Effector memory CD8-positive, alpha-beta T cell (primary cell): ENCODE results near the gene SMARCE1.

Source experiments
- ATAC-seq: fragments of 150-1000 bp; cut with Tn5 transposase; replicated peaks from 2 replicates; pipeline ENCODE4 v1.10.0; 2021; ENCODE audit warnings: mild to moderate bottlenecking, moderate library complexity
- DNase-seq, 3 experiments: peaks; one replicate each; pipeline ENCODE4 v3.0.0; 2021
- H3K27ac Mint-ChIP-seq, 2 donors: one replicate each; pipeline ENCODE4 v1.8.0; 2022; ENCODE audit warnings: mild to moderate bottlenecking in 2 of 2, mixed read lengths in 2 of 2, moderate library complexity in 2 of 2
- H3K27me3 Mint-ChIP-seq, 2 donors: one replicate each; pipeline ENCODE4 v1.8.0; 2022; ENCODE audit warnings: mixed read lengths in 2 of 2
- H3K36me3 Mint-ChIP-seq: one replicate; pipeline ENCODE4 v1.8.0; 2022; ENCODE audit warnings: mild to moderate bottlenecking, moderate library complexity, mixed read lengths; ENCODE audit not compliant: insufficient read depth
- H3K4me1 Mint-ChIP-seq, 2 donors: one replicate each; pipeline ENCODE4 v1.8.0; 2022; ENCODE audit warnings: low read depth in 2 of 2, mixed read lengths in 2 of 2
- H3K4me3 Mint-ChIP-seq, 2 donors: one replicate each; pipeline ENCODE4 v1.8.0; 2022; ENCODE audit warnings: mild to moderate bottlenecking in 2 of 2, mixed read lengths in 2 of 2, moderate library complexity in 2 of 2
- H3K9me3 Mint-ChIP-seq, 2 donors: one replicate each; pipeline ENCODE4 v1.8.0; 2022; ENCODE audit warnings: mixed read lengths in 2 of 2

SMARCE1 gene

DNA sequence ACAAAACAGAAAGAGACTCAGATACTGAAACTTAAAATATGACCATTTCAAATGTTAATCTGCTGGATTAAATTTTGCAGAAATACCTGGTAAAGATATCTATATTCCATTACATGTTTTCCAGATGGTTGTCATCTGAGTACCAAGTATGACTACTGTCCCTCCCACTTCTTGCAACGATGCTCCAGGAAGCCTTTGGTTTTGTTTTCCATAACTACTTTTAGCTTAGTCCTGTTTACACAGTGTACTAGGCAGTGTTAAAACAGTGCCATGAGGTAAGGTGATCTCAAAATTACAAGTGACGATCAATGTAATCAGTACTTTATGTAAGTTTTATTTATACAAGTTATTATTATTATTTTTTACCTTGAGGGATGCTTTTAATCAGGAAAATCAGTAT lies 17.8 kb downstream of the SMARCE1 start:
- Mint-ChIP-seq H3K9me3 (no peaks in the 10 kb centered on the region), H3K4me1 (peaks cover 0 to 8% of the 10 kb centered on the region in 2 donors), H3K36me3 (peaks cover 69% of the 10 kb centered on the region), H3K27me3 (no peaks in the 10 kb centered on the region), H3K4me3 (no peak overlapping the region), H3K27ac (no peak overlapping the region)
- ATAC-seq (no peak), DNase-seq (no peak)

DNA sequence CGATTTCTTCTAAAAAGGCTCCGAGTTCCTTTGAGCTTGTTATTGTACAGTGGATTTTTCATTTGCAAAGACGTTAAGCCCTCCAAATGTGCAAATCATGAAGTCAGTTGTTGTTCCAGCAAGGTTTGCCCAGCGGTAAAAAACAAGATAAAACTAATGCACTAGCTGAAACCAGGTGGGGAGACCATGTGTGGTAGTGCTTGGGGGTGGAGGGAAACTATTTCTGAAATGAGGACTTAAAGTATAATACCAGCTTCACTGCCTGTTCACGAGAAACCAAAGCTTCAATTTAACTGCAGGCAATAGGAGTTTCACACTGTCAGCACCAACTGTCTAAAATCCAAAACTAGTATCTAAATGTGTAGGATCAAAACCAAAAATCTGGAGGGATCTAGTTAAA lies 22.3 kb downstream of the SMARCE1 start:
- Mint-ChIP-seq H3K27me3 (no peaks in the 10 kb centered on the region), H3K27ac (no peak overlapping the region), H3K9me3 (no peaks in the 10 kb centered on the region), H3K4me1 (peaks cover 13 to 16% of the 10 kb centered on the region in 2 donors), H3K4me3 (no peak overlapping the region), H3K36me3 (peaks cover 28% of the 10 kb centered on the region)
- DNase-seq (no peak), ATAC-seq (no peak)

DNA sequence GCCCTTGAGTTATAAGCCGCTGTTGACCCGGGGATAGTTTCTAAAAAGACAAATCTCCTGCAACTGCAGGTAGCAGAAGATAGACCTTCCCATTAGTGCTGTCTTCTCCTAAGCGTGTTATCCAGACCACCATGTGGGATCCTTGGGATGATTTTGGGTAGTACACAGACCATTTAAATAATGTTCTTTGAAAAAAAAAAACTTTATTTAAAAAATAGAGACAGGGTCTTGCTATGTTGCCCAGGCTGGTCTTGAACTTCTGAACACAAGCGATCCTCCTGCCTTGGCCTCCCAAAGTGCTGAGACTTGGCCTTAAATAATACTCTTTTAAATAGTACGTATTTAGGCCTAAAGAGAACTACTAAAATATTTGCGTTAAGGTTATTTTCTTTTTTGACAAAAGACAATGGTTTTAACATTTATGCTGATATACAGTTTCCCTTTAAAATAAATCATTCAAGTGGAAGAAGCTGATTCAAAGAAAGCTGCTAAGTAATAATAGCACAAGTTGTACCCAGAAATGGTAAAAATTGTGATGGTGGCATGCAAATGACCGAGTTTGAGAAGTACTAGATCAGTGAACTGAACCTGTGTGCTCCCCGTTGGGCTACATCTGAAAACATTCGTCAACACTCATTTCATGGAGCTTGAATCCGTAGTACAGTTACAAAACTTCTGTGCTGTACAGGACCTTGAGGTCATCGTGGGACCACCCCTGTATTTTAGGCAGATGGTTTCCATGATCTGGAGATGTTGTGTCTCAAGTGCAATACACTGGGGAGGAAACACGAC lies 24.0 kb downstream of the SMARCE1 start:
- H3K4me1 Mint-ChIP-seq = peaks cover 20 to 23% of the 10 kb centered on the region in 2 donors
- no peaks in the 10 kb centered on the region for H3K9me3 Mint-ChIP-seq
- H3K4me3 Mint-ChIP-seq = no peak overlapping the region
- no peaks in the 10 kb centered on the region for H3K27me3 Mint-ChIP-seq
- H3K36me3 Mint-ChIP-seq = peaks cover 11% of the 10 kb centered on the region
- no peak overlapping the region for H3K27ac Mint-ChIP-seq
- ATAC-seq (no peak), DNase-seq (no peak)

DNA sequence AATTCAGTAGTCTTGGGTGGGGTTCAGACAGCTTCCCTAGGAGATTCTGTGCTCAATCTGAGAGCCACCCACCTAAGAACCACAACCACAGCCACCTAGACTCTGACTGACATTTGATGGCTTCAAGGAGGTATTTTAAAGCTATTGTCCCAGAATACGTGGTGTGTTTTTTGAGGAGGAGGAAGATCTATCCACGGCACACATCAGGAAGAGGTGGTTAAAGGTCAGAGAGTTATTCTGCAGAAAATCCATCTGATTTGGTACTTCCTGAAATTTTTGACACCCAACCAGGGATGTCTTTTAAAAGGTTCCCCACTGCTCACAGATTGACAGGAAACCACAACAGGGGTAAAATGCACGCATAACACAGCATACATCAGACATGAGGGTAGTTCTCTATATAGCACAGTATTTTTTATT lies 25.1 kb downstream of the SMARCE1 start:
- H3K4me3 Mint-ChIP-seq = peak overlapping the region; percentile 51 to 58
- H3K36me3 Mint-ChIP-seq = peaks cover 3% of the 10 kb centered on the region
- peak in 1 of 3 experiments; percentile 33 for DNase-seq
- H3K4me1 Mint-ChIP-seq = peaks cover 20 to 23% of the 10 kb centered on the region in 2 donors
- no peaks in the 10 kb centered on the region for H3K27me3 Mint-ChIP-seq
- ATAC-seq = peak; percentile 80
- H3K27ac Mint-ChIP-seq = peak overlapping the region; percentile 39 to 44
- no peaks in the 10 kb centered on the region for H3K9me3 Mint-ChIP-seq

DNA sequence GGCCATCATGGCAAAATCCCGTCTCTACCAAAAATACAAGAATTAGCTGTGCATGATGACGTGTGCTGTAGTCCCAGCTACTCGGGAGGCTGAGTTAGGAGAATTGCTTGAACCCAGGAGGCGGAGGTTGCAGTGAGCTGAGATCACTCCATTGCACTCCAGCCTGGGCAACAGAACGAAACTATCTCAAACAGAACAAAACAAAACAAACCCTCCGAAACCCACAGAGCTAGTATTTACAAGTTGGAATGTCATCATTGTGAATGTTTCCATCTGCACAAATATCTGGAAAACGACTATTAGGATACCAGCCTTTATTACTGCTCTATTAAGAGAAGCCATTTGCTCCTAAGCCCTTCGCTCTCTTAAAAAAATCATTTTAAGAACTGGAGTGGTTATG lies 26.0 kb downstream of the SMARCE1 start:
- no peak overlapping the region for H3K4me3 Mint-ChIP-seq
- DNase-seq (no peak), ATAC-seq (no peak)
- H3K4me1 Mint-ChIP-seq = peaks cover 20 to 23% of the 10 kb centered on the region in 2 donors
- H3K27ac Mint-ChIP-seq = peak overlapping the region in 1 of 2 donors; percentile 44
- peaks cover 3% of the 10 kb centered on the region for H3K36me3 Mint-ChIP-seq
- no peaks in the 10 kb centered on the region for H3K27me3 Mint-ChIP-seq
- H3K9me3 Mint-ChIP-seq = no peaks in the 10 kb centered on the region

DNA sequence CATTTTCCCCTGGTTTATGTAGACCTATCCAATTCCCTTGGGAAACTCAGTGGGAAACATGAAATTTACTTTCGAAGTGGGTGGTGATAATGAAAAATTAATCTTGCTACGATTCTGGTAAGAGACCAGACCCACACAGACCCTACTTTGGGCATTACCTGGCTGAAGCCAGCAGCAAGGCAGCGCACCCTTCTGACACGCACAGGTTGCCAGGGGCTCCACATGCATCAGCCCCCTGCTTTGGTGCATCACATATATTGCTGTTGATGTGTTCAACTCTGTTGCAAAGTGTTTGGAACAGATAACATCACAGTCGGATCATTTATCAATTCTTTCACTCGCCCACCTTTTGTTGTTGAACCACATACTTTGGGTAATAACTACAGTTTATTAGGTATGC lies 26.6 kb downstream of the SMARCE1 start:
- Mint-ChIP-seq H3K27me3 (no peaks in the 10 kb centered on the region), H3K9me3 (no peaks in the 10 kb centered on the region), H3K4me1 (peaks cover 20 to 23% of the 10 kb centered on the region in 2 donors), H3K27ac (no peak overlapping the region), H3K36me3 (peaks cover 3% of the 10 kb centered on the region), H3K4me3 (peak overlapping the region in 1 of 2 donors; percentile 31)
- DNase-seq (no peak), ATAC-seq (no peak)

DNA sequence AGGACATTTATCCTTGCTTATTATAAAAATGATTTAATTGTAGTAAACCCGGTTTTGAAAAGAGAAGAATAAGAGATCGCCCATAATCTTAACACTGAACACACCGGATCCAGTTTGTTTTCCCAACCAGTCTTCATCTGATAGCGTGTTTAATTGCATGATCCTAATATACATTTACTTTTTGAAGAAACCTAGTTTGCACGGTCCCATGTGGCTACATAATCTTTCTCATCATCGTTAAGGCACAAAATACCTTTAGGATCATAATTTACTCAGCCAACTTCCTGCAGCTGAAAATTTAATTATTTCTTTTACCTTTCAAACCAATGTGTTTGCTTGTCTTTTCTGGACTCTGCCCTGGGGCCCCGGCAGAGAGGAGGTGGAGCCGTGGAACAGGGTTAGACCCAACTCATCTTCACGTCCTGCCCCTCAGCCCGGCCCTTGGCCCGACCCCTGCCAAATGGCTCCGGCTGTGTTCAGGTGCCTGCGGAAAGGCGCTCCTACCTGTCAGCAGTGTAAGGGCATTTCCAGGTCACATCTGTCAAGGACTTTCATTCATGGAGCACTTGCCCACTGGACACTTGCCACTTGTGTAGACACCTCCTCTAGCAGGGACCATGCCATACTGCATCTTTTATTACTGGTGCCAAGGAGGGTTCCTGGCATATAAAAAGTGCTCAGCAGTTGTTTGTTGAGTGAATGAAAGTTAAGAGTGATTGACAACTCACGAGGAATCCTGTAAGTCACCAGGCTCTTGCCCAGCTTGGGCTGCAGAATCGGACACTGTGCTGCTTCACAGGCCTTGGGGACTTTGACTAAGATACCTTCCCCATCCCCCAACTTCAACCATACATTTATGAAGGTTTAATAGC lies 28.6 kb downstream of the SMARCE1 start:
- no peak for DNase-seq
- Mint-ChIP-seq H3K27ac (no peak overlapping the region), H3K4me3 (peak overlapping the region; percentile 76), H3K9me3 (no peaks in the 10 kb centered on the region), H3K4me1 (peaks cover 26 to 31% of the 10 kb centered on the region in 2 donors), H3K36me3 (peaks cover 3% of the 10 kb centered on the region), H3K27me3 (no peaks in the 10 kb centered on the region)
- no peak for ATAC-seq

DNA sequence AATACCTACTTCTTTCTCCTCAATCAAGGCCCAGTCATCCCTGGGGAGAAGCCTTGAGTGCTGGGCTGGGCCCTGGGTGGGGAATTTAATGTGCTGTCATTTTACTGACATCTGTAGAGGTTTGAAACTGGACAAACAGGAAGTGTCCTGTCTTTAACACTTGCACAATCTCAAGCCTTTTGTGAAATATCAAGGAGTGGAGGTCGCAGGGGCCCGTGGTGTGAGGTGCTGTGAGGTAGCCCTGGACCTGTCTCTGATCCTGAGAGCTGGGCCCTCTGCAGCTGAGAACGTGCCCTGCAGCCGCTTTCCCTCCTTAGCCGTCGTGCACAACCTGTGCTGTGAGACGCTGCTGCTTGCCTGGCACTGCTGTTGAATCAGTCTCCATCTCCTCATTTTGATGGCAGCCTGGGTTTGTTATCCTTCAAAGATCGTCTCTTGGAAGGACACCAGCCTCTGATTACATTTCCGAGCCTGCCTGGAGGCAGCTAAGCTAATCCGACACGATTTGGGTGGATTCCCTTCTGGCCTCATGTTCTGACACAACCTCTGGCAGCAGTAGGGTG lies 29.9 kb downstream of the SMARCE1 start:
- no peak overlapping the region for H3K27ac Mint-ChIP-seq
- ATAC-seq = no peak
- no peak for DNase-seq
- H3K4me1 Mint-ChIP-seq = peaks cover 27 to 31% of the 10 kb centered on the region in 2 donors
- H3K9me3 Mint-ChIP-seq = no peaks in the 10 kb centered on the region
- H3K4me3 Mint-ChIP-seq = no peak overlapping the region
- peaks cover 10% of the 10 kb centered on the region for H3K36me3 Mint-ChIP-seq
- no peaks in the 10 kb centered on the region for H3K27me3 Mint-ChIP-seq

DNA sequence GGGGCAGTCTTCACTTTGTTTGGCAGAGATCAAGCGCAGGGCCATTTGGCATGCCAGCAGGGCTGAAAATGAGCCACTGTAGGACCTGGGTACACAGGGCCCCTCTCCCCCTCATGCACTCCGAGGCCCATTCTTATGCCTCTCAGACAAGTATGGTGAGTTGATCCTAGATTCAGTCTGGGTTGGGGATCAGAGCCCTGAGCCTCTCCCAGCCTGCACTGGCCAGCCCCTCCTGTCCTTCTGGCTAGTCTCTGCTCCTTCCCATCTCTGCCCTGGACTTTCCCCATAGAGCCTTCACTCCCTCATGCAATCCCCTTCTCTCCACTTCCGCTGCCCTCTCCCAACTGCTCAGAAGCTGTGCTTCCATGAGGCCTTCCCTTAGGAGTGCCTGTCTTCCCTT lies 31.0 kb downstream of the SMARCE1 start:
- no peak overlapping the region for H3K4me3 Mint-ChIP-seq
- peak overlapping the region in 1 of 2 donors; percentile 29 for H3K27ac Mint-ChIP-seq
- no peaks in the 10 kb centered on the region for H3K9me3 Mint-ChIP-seq
- ATAC-seq (no peak), DNase-seq (no peak)
- peaks cover 13% of the 10 kb centered on the region for H3K36me3 Mint-ChIP-seq
- no peaks in the 10 kb centered on the region for H3K27me3 Mint-ChIP-seq
- peaks cover 22 to 29% of the 10 kb centered on the region in 2 donors for H3K4me1 Mint-ChIP-seq

DNA sequence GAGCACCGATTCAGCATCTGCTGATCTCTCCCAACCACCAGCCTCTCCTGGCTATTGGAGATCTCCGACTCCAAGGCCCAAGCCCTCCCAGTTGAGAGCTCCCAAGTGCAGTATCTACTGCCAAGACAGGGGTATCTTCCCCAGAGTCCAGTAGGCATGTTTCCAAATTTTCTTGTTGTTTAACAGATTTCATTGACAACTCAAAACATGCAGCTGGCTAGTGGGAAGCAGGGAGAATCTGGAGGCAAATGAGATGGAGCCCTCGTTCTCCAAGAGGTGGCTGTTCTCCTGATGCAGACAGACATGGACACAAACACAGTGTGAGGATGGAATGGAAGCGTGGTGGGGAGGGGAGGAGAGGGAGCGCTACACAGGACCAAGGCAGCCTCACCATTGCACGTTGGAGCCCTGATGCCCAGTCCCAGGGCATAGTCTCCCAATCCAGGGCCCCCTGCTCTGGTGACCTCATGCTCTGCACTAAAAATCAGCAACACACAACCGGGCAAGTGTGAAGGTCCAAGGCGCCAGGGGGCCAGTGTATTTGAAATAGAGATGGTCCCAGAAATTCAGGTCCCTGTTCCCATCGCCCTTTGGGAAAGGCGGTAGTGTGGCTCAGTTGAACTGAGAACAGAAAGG lies 31.7 kb downstream of the SMARCE1 start:
- Mint-ChIP-seq H3K9me3 (no peaks in the 10 kb centered on the region), H3K4me3 (peak overlapping the region in 1 of 2 donors; percentile 10), H3K27me3 (no peaks in the 10 kb centered on the region), H3K4me1 (peaks cover 22 to 35% of the 10 kb centered on the region in 2 donors), H3K36me3 (peaks cover 12% of the 10 kb centered on the region), H3K27ac (peak overlapping the region in 1 of 2 donors; percentile 77)
- no peak for ATAC-seq
- no peak for DNase-seq

DNA sequence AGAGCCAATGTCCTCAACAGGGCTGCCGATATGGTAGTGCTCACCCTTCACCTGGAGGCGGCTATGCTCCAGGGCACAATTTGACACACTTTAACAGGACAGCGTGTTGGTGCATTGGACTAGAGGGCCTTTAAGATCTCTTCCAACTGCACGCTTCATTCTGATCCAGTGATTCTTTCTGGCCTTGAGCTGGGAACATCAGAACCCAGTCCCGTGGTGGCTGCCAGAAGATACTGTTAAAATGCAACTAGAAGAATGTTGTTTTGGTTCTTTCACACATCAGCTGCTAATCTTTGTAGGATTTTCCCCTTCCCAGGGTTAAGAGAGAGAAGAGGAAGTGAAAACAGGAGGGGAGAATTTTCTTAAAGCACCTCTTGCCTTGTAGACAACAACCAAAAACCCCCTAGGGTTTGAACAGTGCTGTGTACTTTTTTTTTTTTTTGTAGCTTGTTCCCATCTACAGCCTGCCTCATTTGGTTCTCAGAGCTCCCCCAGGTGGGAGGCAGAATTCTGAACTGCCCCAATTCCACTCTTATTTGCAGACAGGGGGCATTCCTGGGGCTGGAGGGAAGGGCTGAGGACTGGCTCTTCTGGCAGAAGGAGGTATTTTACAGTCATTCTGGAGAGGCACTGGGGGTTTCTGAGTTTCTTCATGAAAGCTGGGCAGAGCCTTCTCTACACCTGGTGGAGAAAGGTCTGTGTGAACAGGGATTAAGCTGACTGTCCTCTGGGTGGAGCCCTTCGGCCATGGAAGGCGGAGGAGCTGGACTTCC lies 32.4 kb downstream of the SMARCE1 start:
- Mint-ChIP-seq H3K36me3 (peaks cover 10% of the 10 kb centered on the region), H3K9me3 (no peaks in the 10 kb centered on the region), H3K27ac (peak overlapping the region; percentile 53 to 77), H3K4me1 (peaks cover 20 to 37% of the 10 kb centered on the region in 2 donors), H3K4me3 (peak overlapping the region in 1 of 2 donors; percentile 10), H3K27me3 (no peaks in the 10 kb centered on the region)
- ATAC-seq (peak; percentile 12), DNase-seq (no peak)

DNA sequence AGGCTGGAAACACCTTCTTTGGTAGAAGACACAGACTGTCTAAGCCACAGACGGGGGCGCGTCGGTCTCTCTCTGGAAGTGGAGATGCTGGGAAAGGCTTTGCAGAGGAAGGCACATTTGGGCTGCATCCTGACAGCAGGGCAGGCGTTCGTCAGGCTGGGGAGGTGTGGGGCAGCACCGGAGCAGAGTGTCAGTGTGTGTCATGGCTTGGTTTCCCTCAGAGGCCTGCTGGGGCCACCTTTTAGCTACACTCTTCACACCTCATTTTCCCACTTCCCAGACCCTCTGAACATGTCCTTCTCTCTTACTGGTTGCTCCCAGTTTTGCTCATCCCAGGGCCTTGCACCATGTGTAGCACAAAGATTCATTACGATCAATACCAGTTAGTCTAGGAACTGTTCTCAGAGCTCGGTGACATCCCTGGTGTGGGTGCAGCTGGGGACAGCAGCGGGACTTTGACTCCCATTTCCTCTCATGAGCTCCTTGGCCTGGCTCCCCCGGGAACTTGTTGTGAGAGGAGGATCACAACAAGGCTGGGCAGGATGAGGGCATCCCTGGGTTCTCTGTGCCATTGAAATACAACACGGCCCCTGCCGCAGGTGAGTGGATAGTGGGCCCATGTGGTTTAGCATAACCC lies 33.1 kb downstream of the SMARCE1 start:
- ATAC-seq (no peak), DNase-seq (no peak)
- Mint-ChIP-seq H3K36me3 (peaks cover 10% of the 10 kb centered on the region), H3K27me3 (no peaks in the 10 kb centered on the region), H3K9me3 (no peaks in the 10 kb centered on the region), H3K4me1 (peaks cover 18 to 36% of the 10 kb centered on the region in 2 donors), H3K4me3 (no peak overlapping the region), H3K27ac (peak overlapping the region; percentile 53 to 77)
